ENCODE results near the gene TRNAU1AP. TPM values are rescaled to one million over a fixed set of nuclear protein-coding genes. Genes with fewer than 3 reads are reported as not detected.

TRNAU1AP gene
- total and polyA plus RNA-seq, 2 donors (not counting 1 experiment from before 2014, with no cell fraction given) = 25.1 to 31.7 TPM

- H3K27ac ChIP-seq (ENCODE audit: insufficient read depth, low read length) = no peak overlapping the region
- no peaks in the 10 kb centered on the region for H3K27me3 ChIP-seq (ENCODE audit: control insufficient read depth, insufficient read depth, low read length)
- H3K9me3 ChIP-seq (ENCODE audit: control insufficient read depth, insufficient read depth, low read depth, low read length) = no peaks in the 10 kb centered on the region
- no peak overlapping the region for H3K9ac ChIP-seq (ENCODE audit: insufficient read depth, low read length)
- H2AFZ ChIP-seq (ENCODE audit: low read length) = no peak overlapping the region
- no peak overlapping the region for H3K4me3 ChIP-seq (replicated peaks in 1 of 4; ENCODE audit: control extremely low read depth in 1 of 4, insufficient read depth in 1 of 4, low read depth in 3 of 4, low read length in 4 of 4)
- TF ChIP-seq EZH2 (IDR thresholded peaks at IDR 0.05; ENCODE audit: low read length, missing control alignments) = no peak
- no peak for TF ChIP-seq CTCF (conservative IDR thresholded peaks at IDR 0.05 in 1 of 2, IDR thresholded peaks at IDR 0.05 in 1 of 2; ENCODE audit: low read depth in 1 of 2, low read length in 2 of 2)
- H3K36me3 ChIP-seq (ENCODE audit: control insufficient read depth, insufficient read depth, low read length) = peaks cover 3% of the 10 kb centered on the region
- peaks cover 9% of the 10 kb centered on the region for H3K4me1 ChIP-seq (ENCODE audit: control insufficient read depth, extremely low read depth, insufficient read depth, low read length)
- no peak overlapping the region for H3K4me2 ChIP-seq (ENCODE audit: extremely low read depth, insufficient read depth, low read length)
- peaks cover 25% of the 10 kb centered on the region for H3K79me2 ChIP-seq (ENCODE audit: control insufficient read depth, insufficient read depth, low read length)
- H4K20me1 ChIP-seq (ENCODE audit: control insufficient read depth, extremely low read depth, insufficient read depth, low read length) = no peaks in the 10 kb centered on the region
- DNase-seq (ENCODE audit: low read depth in 2 of 2) = peak in 1 of 2 donors; percentile 27
These were observed 36.3 kb upstream of the TRNAU1AP start for GRCh38 chr1:28516518-28516956.

- H3K36me3 ChIP-seq (ENCODE audit: control insufficient read depth, insufficient read depth, low read length) = no peaks in the 10 kb centered on the region
- no peaks in the 10 kb centered on the region for H4K20me1 ChIP-seq (ENCODE audit: control insufficient read depth, extremely low read depth, insufficient read depth, low read length)
- no peaks in the 10 kb centered on the region for H3K9me3 ChIP-seq (ENCODE audit: control insufficient read depth, insufficient read depth, low read depth, low read length)
- H3K9ac ChIP-seq (ENCODE audit: insufficient read depth, low read length) = peak overlapping the region; percentile 81
- no peaks in the 10 kb centered on the region for H3K27me3 ChIP-seq (ENCODE audit: control insufficient read depth, insufficient read depth, low read length)
- peak overlapping the region; percentile 39 to 66 (median 62) for H3K4me3 ChIP-seq (replicated peaks in 1 of 4; ENCODE audit: control extremely low read depth in 1 of 4, insufficient read depth in 1 of 4, low read depth in 3 of 4, low read length in 4 of 4)
- no peak overlapping the region for H2AFZ ChIP-seq (ENCODE audit: low read length)
- peaks cover 29% of the 10 kb centered on the region for H3K79me2 ChIP-seq (ENCODE audit: control insufficient read depth, insufficient read depth, low read length)
- peaks cover 9% of the 10 kb centered on the region for H3K4me1 ChIP-seq (ENCODE audit: control insufficient read depth, extremely low read depth, insufficient read depth, low read length)
- H3K4me2 ChIP-seq (ENCODE audit: extremely low read depth, insufficient read depth, low read length) = peak overlapping the region; percentile 68
- peak overlapping the region; percentile 66 for H3K27ac ChIP-seq (ENCODE audit: insufficient read depth, low read length)
- DNase-seq (ENCODE audit: low read depth in 2 of 2) = peak in 1 of 2 donors; percentile 43
- TF ChIP-seq CTCF (conservative IDR thresholded peaks at IDR 0.05 in 1 of 2, IDR thresholded peaks at IDR 0.05 in 1 of 2; ENCODE audit: low read depth in 1 of 2, low read length in 2 of 2) (no peak), EZH2 (IDR thresholded peaks at IDR 0.05; ENCODE audit: low read length, missing control alignments) (no peak)
These were observed 35.3 kb upstream of the TRNAU1AP start for GRCh38 chr1:28517649-28517999.

GRCh38 chr1:28518000-28518744, 34.7 kb upstream of the TRNAU1AP start:
- H3K36me3 ChIP-seq (ENCODE audit: control insufficient read depth, insufficient read depth, low read length) = no peaks in the 10 kb centered on the region
- peak; percentile 83 to 85 for DNase-seq (ENCODE audit: low read depth in 2 of 2)
- H2AFZ ChIP-seq (ENCODE audit: low read length) = peak overlapping the region; percentile 80
- H3K4me3 ChIP-seq (replicated peaks in 1 of 4; ENCODE audit: control extremely low read depth in 1 of 4, insufficient read depth in 1 of 4, low read depth in 3 of 4, low read length in 4 of 4) = peak overlapping the region; percentile 57 to 70 (median 66)
- peaks cover 9% of the 10 kb centered on the region for H3K4me1 ChIP-seq (ENCODE audit: control insufficient read depth, extremely low read depth, insufficient read depth, low read length)
- peak overlapping the region; percentile 95 for H3K4me2 ChIP-seq (ENCODE audit: extremely low read depth, insufficient read depth, low read length)
- H3K9me3 ChIP-seq (ENCODE audit: control insufficient read depth, insufficient read depth, low read depth, low read length) = no peaks in the 10 kb centered on the region
- H3K79me2 ChIP-seq (ENCODE audit: control insufficient read depth, insufficient read depth, low read length) = peaks cover 29% of the 10 kb centered on the region
- no peaks in the 10 kb centered on the region for H4K20me1 ChIP-seq (ENCODE audit: control insufficient read depth, extremely low read depth, insufficient read depth, low read length)
- peak overlapping the region; percentile 66 for H3K27ac ChIP-seq (ENCODE audit: insufficient read depth, low read length)
- no peaks in the 10 kb centered on the region for H3K27me3 ChIP-seq (ENCODE audit: control insufficient read depth, insufficient read depth, low read length)
- H3K9ac ChIP-seq (ENCODE audit: insufficient read depth, low read length) = peak overlapping the region; percentile 81
- TF ChIP-seq EZH2 (IDR thresholded peaks at IDR 0.05; ENCODE audit: low read length, missing control alignments) (no peak), CTCF (conservative IDR thresholded peaks at IDR 0.05 in 1 of 2, IDR thresholded peaks at IDR 0.05 in 1 of 2; ENCODE audit: low read depth in 1 of 2, low read length in 2 of 2) (peak; percentile 81 to 88)

All from fibroblast of lung (primary cell).